Measurements from ENCODE around the gene SERPINB11.

DNA sequence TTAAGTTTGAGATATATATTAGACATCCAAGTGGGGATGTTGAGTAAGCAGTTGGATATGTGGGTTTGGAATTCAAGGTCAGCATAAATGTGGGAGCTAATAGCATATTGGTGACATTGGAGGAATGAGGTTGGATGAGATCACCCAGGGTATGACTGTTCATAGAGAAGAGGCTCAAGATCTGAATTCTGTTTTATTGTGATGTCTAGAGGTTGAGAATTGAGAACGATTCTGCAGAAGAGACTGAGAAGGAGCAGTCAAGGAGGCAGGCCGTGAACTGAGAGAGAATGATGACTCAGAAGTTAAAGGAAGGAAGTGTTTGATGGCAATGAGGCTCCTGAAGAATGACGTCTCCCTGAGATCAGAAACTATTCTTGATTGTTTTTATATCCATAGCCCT, 5.9 kb downstream of the SERPINB11 start:
- TF ChIP-seq POLR2AphosphoS5 (IDR thresholded peaks at IDR 0.05; ENCODE audit: low read depth, low read length) = no peak
- TF ChIP-seq, protein P1, sequence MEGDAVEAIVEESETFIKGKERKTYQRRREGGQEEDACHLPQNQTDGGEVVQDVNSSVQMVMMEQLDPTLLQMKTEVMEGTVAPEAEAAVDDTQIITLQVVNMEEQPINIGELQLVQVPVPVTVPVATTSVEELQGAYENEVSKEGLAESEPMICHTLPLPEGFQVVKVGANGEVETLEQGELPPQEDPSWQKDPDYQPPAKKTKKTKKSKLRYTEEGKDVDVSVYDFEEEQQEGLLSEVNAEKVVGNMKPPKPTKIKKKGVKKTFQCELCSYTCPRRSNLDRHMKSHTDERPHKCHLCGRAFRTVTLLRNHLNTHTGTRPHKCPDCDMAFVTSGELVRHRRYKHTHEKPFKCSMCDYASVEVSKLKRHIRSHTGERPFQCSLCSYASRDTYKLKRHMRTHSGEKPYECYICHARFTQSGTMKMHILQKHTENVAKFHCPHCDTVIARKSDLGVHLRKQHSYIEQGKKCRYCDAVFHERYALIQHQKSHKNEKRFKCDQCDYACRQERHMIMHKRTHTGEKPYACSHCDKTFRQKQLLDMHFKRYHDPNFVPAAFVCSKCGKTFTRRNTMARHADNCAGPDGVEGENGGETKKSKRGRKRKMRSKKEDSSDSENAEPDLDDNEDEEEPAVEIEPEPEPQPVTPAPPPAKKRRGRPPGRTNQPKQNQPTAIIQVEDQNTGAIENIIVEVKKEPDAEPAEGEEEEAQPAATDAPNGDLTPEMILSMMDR (IDR thresholded peaks at IDR 0.05) = no peak
- no peak for TF ChIP-seq TCF7L2 (IDR thresholded peaks at IDR 0.05; ENCODE audit: low read depth, low read length)
- TF ChIP-seq, protein P2, sequence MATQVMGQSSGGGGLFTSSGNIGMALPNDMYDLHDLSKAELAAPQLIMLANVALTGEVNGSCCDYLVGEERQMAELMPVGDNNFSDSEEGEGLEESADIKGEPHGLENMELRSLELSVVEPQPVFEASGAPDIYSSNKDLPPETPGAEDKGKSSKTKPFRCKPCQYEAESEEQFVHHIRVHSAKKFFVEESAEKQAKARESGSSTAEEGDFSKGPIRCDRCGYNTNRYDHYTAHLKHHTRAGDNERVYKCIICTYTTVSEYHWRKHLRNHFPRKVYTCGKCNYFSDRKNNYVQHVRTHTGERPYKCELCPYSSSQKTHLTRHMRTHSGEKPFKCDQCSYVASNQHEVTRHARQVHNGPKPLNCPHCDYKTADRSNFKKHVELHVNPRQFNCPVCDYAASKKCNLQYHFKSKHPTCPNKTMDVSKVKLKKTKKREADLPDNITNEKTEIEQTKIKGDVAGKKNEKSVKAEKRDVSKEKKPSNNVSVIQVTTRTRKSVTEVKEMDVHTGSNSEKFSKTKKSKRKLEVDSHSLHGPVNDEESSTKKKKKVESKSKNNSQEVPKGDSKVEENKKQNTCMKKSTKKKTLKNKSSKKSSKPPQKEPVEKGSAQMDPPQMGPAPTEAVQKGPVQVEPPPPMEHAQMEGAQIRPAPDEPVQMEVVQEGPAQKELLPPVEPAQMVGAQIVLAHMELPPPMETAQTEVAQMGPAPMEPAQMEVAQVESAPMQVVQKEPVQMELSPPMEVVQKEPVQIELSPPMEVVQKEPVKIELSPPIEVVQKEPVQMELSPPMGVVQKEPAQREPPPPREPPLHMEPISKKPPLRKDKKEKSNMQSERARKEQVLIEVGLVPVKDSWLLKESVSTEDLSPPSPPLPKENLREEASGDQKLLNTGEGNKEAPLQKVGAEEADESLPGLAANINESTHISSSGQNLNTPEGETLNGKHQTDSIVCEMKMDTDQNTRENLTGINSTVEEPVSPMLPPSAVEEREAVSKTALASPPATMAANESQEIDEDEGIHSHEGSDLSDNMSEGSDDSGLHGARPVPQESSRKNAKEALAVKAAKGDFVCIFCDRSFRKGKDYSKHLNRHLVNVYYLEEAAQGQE (IDR thresholded peaks at IDR 0.05; ENCODE audit: insufficient read depth in 1 of 2, low read depth in 2 of 2, low read length in 1 of 2) = no peak
